GDM1 (cell line): Measurements from ENCODE around the gene CGNL1.

Experiments
- DNase-seq: peaks from one replicate; lab custom pipeline; 2025; lab: John Stamatoyannopoulos, UW

The CGNL1 gene

GRCh38 chr15:57424628-57425405 lies 48.5 kb downstream of the CGNL1 start:
- DNase-seq = no peak

GRCh38 chr15:57425842-57426241 lies 49.5 kb downstream of the CGNL1 start:
- no peak for DNase-seq

- no peak for DNase-seq
Observed at GRCh38 chr15:57427367-57427821, 51.1 kb downstream of the CGNL1 start.

- DNase-seq = no peak
Observed at GRCh38 chr15:57432141-57432741, 55.9 kb downstream of the CGNL1 start.

- DNase-seq = no peak
Observed at GRCh38 chr15:57436166-57436565, 59.9 kb downstream of the CGNL1 start.

- DNase-seq = no peak
Observed at GRCh38 chr15:57436961-57437360, 60.7 kb downstream of the CGNL1 start.

- DNase-seq = no peak
Observed at GRCh38 chr15:57437564-57437963, 61.3 kb downstream of the CGNL1 start.

GRCh38 chr15:57438166-57438565 lies 61.9 kb downstream of the CGNL1 start:
- no peak for DNase-seq

GRCh38 chr15:57439128-57440027 lies 63.1 kb downstream of the CGNL1 start:
- no peak for DNase-seq

- DNase-seq = no peak
Observed at GRCh38 chr15:57440167-57440566, 63.9 kb downstream of the CGNL1 start.

GRCh38 chr15:57440799-57441198 lies 64.5 kb downstream of the CGNL1 start:
- DNase-seq = no peak

- no peak for DNase-seq
Observed at GRCh38 chr15:57442335-57442734, 66.0 kb downstream of the CGNL1 start.

GRCh38 chr15:57443486-57443885 lies 67.2 kb downstream of the CGNL1 start:
- DNase-seq = no peak

GRCh38 chr15:57444877-57445513 lies 68.7 kb downstream of the CGNL1 start:
- no peak for DNase-seq

- DNase-seq = no peak
Observed at GRCh38 chr15:57445872-57446271, 69.6 kb downstream of the CGNL1 start.

- no peak for DNase-seq
Observed at GRCh38 chr15:57446393-57446792, 70.1 kb downstream of the CGNL1 start.

GRCh38 chr15:57451555-57451954 lies 75.2 kb downstream of the CGNL1 start:
- DNase-seq = no peak

- no peak for DNase-seq
Observed at GRCh38 chr15:57452090-57452754, 75.9 kb downstream of the CGNL1 start.

- no peak for DNase-seq
Observed at GRCh38 chr15:57455929-57456328, 79.6 kb downstream of the CGNL1 start.

- no peak for DNase-seq
Observed at GRCh38 chr15:57456559-57456958, 80.3 kb downstream of the CGNL1 start.

- DNase-seq = no peak
Observed at GRCh38 chr15:57457726-57458125, 81.4 kb downstream of the CGNL1 start.

GRCh38 chr15:57458356-57458781 lies 82.1 kb downstream of the CGNL1 start:
- DNase-seq = no peak
